Trophoblast cell (in vitro differentiated cells and primary cell): Measurements from ENCODE around the gene MAGI2.

Source experiments
- DNase-seq, 2 donors: peaks; one replicate each; pipeline ENCODE4 v3.0.0-alpha.2; 2016
- H2AFZ ChIP-seq: 2 replicates; pipeline ENCODE4 v1.6.1; 2013; ENCODE audit warnings: low read length, moderate library complexity, mild to moderate bottlenecking; ENCODE audit not compliant: insufficient read depth, poor library complexity
- H2AK5ac ChIP-seq: 2 replicates; pipeline ENCODE4 v1.6.1; 2013; ENCODE audit warnings: mild to moderate bottlenecking, low read length
- H2BK120ac ChIP-seq: 2 replicates; pipeline ENCODE4 v1.6.1; 2013; ENCODE audit warnings: low read length, mild to moderate bottlenecking, moderate library complexity; ENCODE audit not compliant: insufficient read depth, poor library complexity
- H2BK12ac ChIP-seq: 2 replicates; pipeline ENCODE4 v1.6.1; 2013; ENCODE audit warnings: mild to moderate bottlenecking, low read length, moderate library complexity
- H2BK5ac ChIP-seq: 2 replicates; pipeline ENCODE4 v1.6.1; 2013; ENCODE audit warnings: low read length, low read depth, moderate library complexity, mild to moderate bottlenecking; ENCODE audit not compliant: poor library complexity
- H3K14ac ChIP-seq: 2 replicates; pipeline ENCODE4 v1.6.1; 2013; ENCODE audit warnings: mild to moderate bottlenecking, low read length
- H3K18ac ChIP-seq: 2 replicates; pipeline ENCODE4 v1.6.1; 2013; ENCODE audit warnings: mild to moderate bottlenecking, low read length
- H3K23ac ChIP-seq: 2 replicates; pipeline ENCODE4 v1.6.1; 2013; ENCODE audit warnings: low read length
- H3K27ac ChIP-seq: 2 replicates; pipeline ENCODE4 v1.5.1; 2013; ENCODE audit warnings: low read depth, mild to moderate bottlenecking, inconsistent platforms, low read length, moderate library complexity
- H3K27me3 ChIP-seq: 2 replicates; pipeline ENCODE4 v1.6.1; 2013; ENCODE audit warnings: inconsistent platforms, mild to moderate bottlenecking, low read length, moderate library complexity; ENCODE audit not compliant: insufficient read depth
- H3K36me3 ChIP-seq, 2 experiments: 1 replicate in 1 of 2; 2 replicates in 1 of 2; pipeline ENCODE4 v1.6.1; 2013; ENCODE audit warnings: low read length in 2 of 2, mild to moderate bottlenecking in 2 of 2, moderate library complexity in 1 of 2; ENCODE audit not compliant: insufficient read depth in 2 of 2, control insufficient read depth in 1 of 2
- H3K4ac ChIP-seq: 2 replicates; pipeline ENCODE4 v1.6.1; 2013; ENCODE audit warnings: low read depth, mild to moderate bottlenecking, low read length, moderate library complexity
- H3K4me1 ChIP-seq, 2 experiments: 1 replicate in 1 of 2; 2 replicates in 1 of 2; pipeline ENCODE4 v1.6.1; 2013; ENCODE audit warnings: low read length in 2 of 2, mild to moderate bottlenecking in 2 of 2, moderate library complexity in 1 of 2; ENCODE audit not compliant: insufficient read depth in 2 of 2, control insufficient read depth in 1 of 2
- H3K4me2 ChIP-seq: 2 replicates; pipeline ENCODE4 v1.6.1; 2013; ENCODE audit warnings: inconsistent platforms, mild to moderate bottlenecking, low read length, moderate library complexity
- H3K4me3 ChIP-seq: 2 replicates; pipeline ENCODE4 v1.5.1; 2013; ENCODE audit warnings: mild to moderate bottlenecking, low read depth, low read length, inconsistent platforms
- H3K79me1 ChIP-seq: one replicate; pipeline ENCODE4 v1.6.1; 2013; ENCODE audit warnings: low read length
- H3K79me2 ChIP-seq: 2 replicates; pipeline ENCODE4 v1.6.1; 2013; ENCODE audit warnings: low read length, mild to moderate bottlenecking; ENCODE audit not compliant: control insufficient read depth, insufficient read depth, poor library complexity
- H3K9ac ChIP-seq: 2 replicates; pipeline ENCODE4 v1.6.1; 2013; ENCODE audit warnings: mild to moderate bottlenecking, low read length
- H3K9me3 ChIP-seq: 2 replicates; pipeline ENCODE4 v1.6.1; 2013; ENCODE audit warnings: low read depth, mild to moderate bottlenecking, control low read depth, inconsistent platforms, low read length; ENCODE audit not compliant: insufficient read depth
- H4K12ac ChIP-seq: 2 replicates; pipeline ENCODE4 v1.6.1; 2013; ENCODE audit warnings: low read depth, mild to moderate bottlenecking, low read length, moderate library complexity
- H4K8ac ChIP-seq: 2 replicates; pipeline ENCODE4 v1.6.1; 2013; ENCODE audit warnings: low read depth, mild to moderate bottlenecking, low read length, moderate library complexity
- H4K91ac ChIP-seq: one replicate; pipeline ENCODE4 v1.6.1; 2013; ENCODE audit warnings: low read depth, mild to moderate bottlenecking, low read length, moderate library complexity
- WGBS: extraction: QIAGEN DNeasy Blood & Tissue Kit; methylation state at CpG from one replicate; pipeline ENCODE4 v1.1.7; 2013; ENCODE audit warnings: missing lambda C conversion rate; ENCODE audit not compliant: insufficient read length, insufficient coverage; ENCODE audit errors: extremely low coverage; 5-methylcytosine and 5-hydroxymethylcytosine counted together

MAGI2 gene

GRCh38 chr7:78260826-78261225, 1192.6 kb downstream of the MAGI2 start:
- WGBS: no CpG with 5 or more reads among the region's 1 CpG
- no peak for DNase-seq
- H4K12ac ChIP-seq: no peak overlapping the region
- H3K9ac ChIP-seq: no peak overlapping the region
- H2BK120ac ChIP-seq: no peak overlapping the region
- no peak overlapping the region for H3K18ac ChIP-seq
- H3K9me3 ChIP-seq: no peaks in the 10 kb centered on the region
- no peak overlapping the region for H3K4me3 ChIP-seq
- H4K91ac ChIP-seq: no peak overlapping the region
- no peak overlapping the region for H3K4ac ChIP-seq
- H3K36me3 ChIP-seq: no peaks in the 10 kb centered on the region
- no peaks in the 10 kb centered on the region for H3K79me2 ChIP-seq
- H4K8ac ChIP-seq: no peak overlapping the region
- no peak overlapping the region for H2AK5ac ChIP-seq
- no peak overlapping the region for H3K27ac ChIP-seq
- H3K79me1 ChIP-seq: no peaks in the 10 kb centered on the region
- H3K4me2 ChIP-seq: no peak overlapping the region
- no peak overlapping the region for H3K14ac ChIP-seq
- no peak overlapping the region for H2BK5ac ChIP-seq
- no peaks in the 10 kb centered on the region for H3K4me1 ChIP-seq
- no peaks in the 10 kb centered on the region for H3K27me3 ChIP-seq
- no peak overlapping the region for H3K23ac ChIP-seq
- H2BK12ac ChIP-seq: no peak overlapping the region
- no peak overlapping the region for H2AFZ ChIP-seq

GRCh38 chr7:78254726-78255055, 1198.8 kb downstream of the MAGI2 start:
- Histone ChIP-seq H2BK12ac (no peak overlapping the region), H2AK5ac (no peak overlapping the region), H3K27me3 (no peaks in the 10 kb centered on the region), H2AFZ (no peak overlapping the region), H4K8ac (no peak overlapping the region), H3K4me3 (no peak overlapping the region), H3K18ac (no peak overlapping the region), H4K91ac (no peak overlapping the region), H3K9me3 (no peaks in the 10 kb centered on the region), H3K4me2 (no peak overlapping the region), H4K12ac (no peak overlapping the region), H3K79me1 (no peaks in the 10 kb centered on the region), H3K9ac (no peak overlapping the region), H3K14ac (no peak overlapping the region), H3K27ac (no peak overlapping the region), H3K23ac (no peak overlapping the region), H3K4ac (no peak overlapping the region), H2BK120ac (no peak overlapping the region), H3K36me3 (no peaks in the 10 kb centered on the region), H2BK5ac (no peak overlapping the region), H3K79me2 (no peaks in the 10 kb centered on the region), H3K4me1 (no peaks in the 10 kb centered on the region)
- DNase-seq: no peak
- no CpG with 5 or more reads among the region's 3 CpGs for WGBS

GRCh38 chr7:78253850-78254725, 1199.4 kb downstream of the MAGI2 start:
- Histone ChIP-seq H3K18ac (no peak overlapping the region), H3K27ac (no peak overlapping the region), H4K91ac (no peak overlapping the region), H3K4me3 (no peak overlapping the region), H3K9ac (no peak overlapping the region), H2AK5ac (no peak overlapping the region), H3K79me2 (no peaks in the 10 kb centered on the region), H3K4me1 (no peaks in the 10 kb centered on the region), H2BK120ac (no peak overlapping the region), H2AFZ (no peak overlapping the region), H3K4ac (no peak overlapping the region), H3K14ac (no peak overlapping the region), H3K27me3 (no peaks in the 10 kb centered on the region), H3K36me3 (no peaks in the 10 kb centered on the region), H2BK12ac (no peak overlapping the region), H3K23ac (no peak overlapping the region), H3K9me3 (no peaks in the 10 kb centered on the region), H3K4me2 (no peak overlapping the region), H3K79me1 (no peaks in the 10 kb centered on the region), H4K12ac (no peak overlapping the region), H4K8ac (no peak overlapping the region), H2BK5ac (no peak overlapping the region)
- DNase-seq: no peak
- WGBS: no CpG with 5 or more reads among the region's 4 CpGs

- H3K27ac ChIP-seq: no peak overlapping the region
- no peak overlapping the region for H4K91ac ChIP-seq
- no peaks in the 10 kb centered on the region for H3K9me3 ChIP-seq
- no peak for DNase-seq
- H3K4ac ChIP-seq: no peak overlapping the region
- no peak overlapping the region for H3K9ac ChIP-seq
- no peak overlapping the region for H4K12ac ChIP-seq
- no peak overlapping the region for H3K14ac ChIP-seq
- no peak overlapping the region for H3K4me2 ChIP-seq
- no peak overlapping the region for H2AFZ ChIP-seq
- H3K79me2 ChIP-seq: no peaks in the 10 kb centered on the region
- no peaks in the 10 kb centered on the region for H3K27me3 ChIP-seq
- WGBS: no CpG with 5 or more reads among the region's 4 CpGs
- H3K23ac ChIP-seq: no peak overlapping the region
- no peak overlapping the region for H2BK120ac ChIP-seq
- H2AK5ac ChIP-seq: no peak overlapping the region
- no peak overlapping the region for H3K4me3 ChIP-seq
- no peaks in the 10 kb centered on the region for H3K79me1 ChIP-seq
- H3K36me3 ChIP-seq: no peaks in the 10 kb centered on the region
- no peak overlapping the region for H2BK12ac ChIP-seq
- H3K18ac ChIP-seq: no peak overlapping the region
- no peak overlapping the region for H4K8ac ChIP-seq
- no peak overlapping the region for H2BK5ac ChIP-seq
- H3K4me1 ChIP-seq: no peaks in the 10 kb centered on the region
These were observed 1204.6 kb downstream of the MAGI2 start for GRCh38 chr7:78248867-78249266.
